ENCODE data around the gene GRID1.

The GRID1 gene

GRCh38 chr10:85916994-85917573, 449.5 kb downstream of the GRID1 start:
- DNase-seq, result no peak

GRCh38 chr10:85916286-85916685, 450.3 kb downstream of the GRID1 start:
- DNase-seq, result no peak

GRCh38 chr10:85915245-85915846, 451.2 kb downstream of the GRID1 start:
- no peak for DNase-seq

GRCh38 chr10:85914720-85915119, 451.9 kb downstream of the GRID1 start:
- no peak for DNase-seq

- DNase-seq, result no peak
These were observed 458.1 kb downstream of the GRID1 start for GRCh38 chr10:85908462-85908861.

GRCh38 chr10:85902051-85902450, 464.5 kb downstream of the GRID1 start:
- no peak for DNase-seq

- no peak for DNase-seq
These were observed 465.0 kb downstream of the GRID1 start for GRCh38 chr10:85901599-85901998.

GRCh38 chr10:85900487-85900886, 466.1 kb downstream of the GRID1 start:
- DNase-seq, result no peak

- no peak for DNase-seq
These were observed 466.5 kb downstream of the GRID1 start for GRCh38 chr10:85900061-85900460.

GRCh38 chr10:85891472-85891871, 475.1 kb downstream of the GRID1 start:
- no peak for DNase-seq

GRCh38 chr10:85888559-85888958, 478.0 kb downstream of the GRID1 start:
- DNase-seq, result no peak

- no peak for DNase-seq
These were observed 478.6 kb downstream of the GRID1 start for GRCh38 chr10:85888004-85888403.

GRCh38 chr10:85874208-85874607, 492.4 kb downstream of the GRID1 start:
- no peak for DNase-seq

GRCh38 chr10:85873063-85873462, 493.5 kb downstream of the GRID1 start:
- DNase-seq, result no peak

- DNase-seq, result no peak
These were observed 497.7 kb downstream of the GRID1 start for GRCh38 chr10:85868627-85869499.

GRCh38 chr10:85864868-85865526, 501.6 kb downstream of the GRID1 start:
- DNase-seq, result no peak

- no peak for DNase-seq
These were observed 502.4 kb downstream of the GRID1 start for GRCh38 chr10:85864173-85864549.

GRCh38 chr10:85863301-85864172, 503.1 kb downstream of the GRID1 start:
- no peak for DNase-seq

GRCh38 chr10:85862771-85863170, 503.8 kb downstream of the GRID1 start:
- DNase-seq, result no peak

GRCh38 chr10:85861513-85862197, 504.9 kb downstream of the GRID1 start:
- DNase-seq, result no peak

GRCh38 chr10:85859859-85860258, 506.7 kb downstream of the GRID1 start:
- DNase-seq, result no peak

All from inflammatory macrophage (primary cell).